HT1080 (cell line): ENCODE data around the gene PTF1A. TPM values are rescaled to one million over a fixed set of nuclear protein-coding genes. Genes with fewer than 3 reads are reported as not detected.
A peak's percentile ranks its signal among the peaks of the same experiment; 100 is the strongest.

Source experiments
- DNase-seq: peaks from one replicate; pipeline ENCODE4 v3.0.0-alpha.2; 2015; ENCODE audit warnings: low read depth
- polyA plus RNA-seq, 2 experiments: library from polyadenylated mRNA; depleted of rRNA; stranded (reverse); fragments of >200 nt; gene quantifications; 2 replicates each; pipeline ENCODE4 v1.2.3, GENCODE V29; 2015
- total RNA-seq: library from RNA; depleted of rRNA; stranded (reverse); fragments of >200 nt; shearing (Covaris generic); gene quantifications from 2 replicates; pipeline ENCODE4 v1.2.3, GENCODE V29; 2014; rRNA removed

Gene PTF1A, protein sequence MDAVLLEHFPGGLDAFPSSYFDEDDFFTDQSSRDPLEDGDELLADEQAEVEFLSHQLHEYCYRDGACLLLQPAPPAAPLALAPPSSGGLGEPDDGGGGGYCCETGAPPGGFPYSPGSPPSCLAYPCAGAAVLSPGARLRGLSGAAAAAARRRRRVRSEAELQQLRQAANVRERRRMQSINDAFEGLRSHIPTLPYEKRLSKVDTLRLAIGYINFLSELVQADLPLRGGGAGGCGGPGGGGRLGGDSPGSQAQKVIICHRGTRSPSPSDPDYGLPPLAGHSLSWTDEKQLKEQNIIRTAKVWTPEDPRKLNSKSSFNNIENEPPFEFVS
- total RNA-seq = not detected in 2 replicates
- not detected in 2 replicates for polyA plus RNA-seq (2015; cell fraction: cytosol; rRNA removed)
- not detected in 2 replicates for polyA plus RNA-seq (2015; cell fraction: nucleus; rRNA removed)

GRCh38 chr10:23191764-23192711, at the start of gene PTF1A:
TSS of gene PTF1A (plus strand) at chr10:23192312. CDS start at chr10:23192531, 219 bp downstream.
- no peak for DNase-seq

GRCh38 chr10:23146258-23146657, 45.9 kb upstream of the PTF1A start:
- DNase-seq = no peak

DNA sequence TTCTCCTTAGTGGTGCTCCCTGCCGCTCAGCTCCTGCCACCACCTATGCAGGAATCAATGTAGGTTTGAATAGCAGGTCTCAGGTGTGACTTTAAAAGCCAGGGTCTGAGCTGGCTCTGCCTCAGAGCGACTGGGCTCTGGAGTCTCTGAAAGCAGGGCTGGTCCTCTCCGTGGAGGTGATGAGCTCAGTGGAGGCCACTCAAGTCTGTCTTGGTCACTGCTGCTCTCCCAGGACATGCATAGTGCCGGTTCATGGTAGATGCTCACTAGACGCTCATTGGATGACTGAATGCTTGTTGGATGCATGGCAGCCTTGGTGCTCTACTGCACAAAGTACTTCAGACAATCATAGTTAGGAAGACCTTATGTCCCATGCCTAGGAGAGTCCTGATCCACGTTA, 45.1 kb upstream of the PTF1A start:
- no peak for DNase-seq

- DNase-seq = no peak
These were observed 43.9 kb upstream of the PTF1A start for GRCh38 chr10:23148214-23148613.

GRCh38 chr10:23150091-23150490, 42.0 kb upstream of the PTF1A start:
- no peak for DNase-seq

GRCh38 chr10:23150610-23151009, 41.5 kb upstream of the PTF1A start:
- DNase-seq = no peak

- DNase-seq = no peak
These were observed 41.0 kb upstream of the PTF1A start for GRCh38 chr10:23151071-23151470.

DNA sequence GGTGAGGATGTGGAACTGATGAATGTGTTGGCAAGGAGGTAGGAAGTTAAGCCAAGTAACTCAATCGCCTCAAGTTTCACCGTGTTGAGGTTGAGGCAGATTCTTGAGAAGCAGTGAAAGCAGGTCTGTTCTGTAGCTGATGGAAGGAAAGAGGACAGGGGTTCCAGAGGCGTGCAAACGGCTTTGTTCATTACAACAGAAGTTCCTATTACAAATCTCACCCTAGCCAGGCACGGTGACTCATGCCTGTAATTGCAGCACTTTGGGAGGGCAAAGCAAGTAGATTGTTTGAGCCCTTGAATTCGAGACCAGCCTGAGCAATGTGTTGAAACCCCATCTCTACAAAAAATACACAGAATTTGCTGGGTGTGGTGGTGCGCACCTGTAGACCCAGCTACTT, 36.9 kb upstream of the PTF1A start:
- DNase-seq = peak; percentile 48

- no peak for DNase-seq
These were observed 35.5 kb upstream of the PTF1A start for GRCh38 chr10:23156447-23157150.

DNA sequence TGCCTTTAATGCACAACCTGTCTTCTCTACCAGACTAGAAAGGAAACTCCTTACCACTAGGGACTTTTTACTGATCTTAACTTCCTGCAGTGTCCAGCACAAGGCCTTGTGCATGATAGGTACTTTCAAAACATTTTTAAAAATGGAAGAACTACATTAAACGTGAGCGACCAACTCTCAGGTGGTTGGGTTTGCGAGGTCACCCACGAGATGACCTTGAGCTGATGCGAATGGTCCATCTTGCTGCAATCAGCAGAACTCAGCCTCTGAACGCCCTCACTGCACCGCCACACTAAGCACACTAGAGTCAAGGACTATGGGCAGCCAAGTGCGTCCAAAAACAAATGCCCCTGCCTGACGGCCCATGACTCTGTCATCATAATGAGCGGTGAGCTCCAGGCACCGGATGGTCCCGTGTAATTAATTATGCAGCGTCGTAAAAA, 34.9 kb upstream of the PTF1A start:
- DNase-seq = no peak

DNA sequence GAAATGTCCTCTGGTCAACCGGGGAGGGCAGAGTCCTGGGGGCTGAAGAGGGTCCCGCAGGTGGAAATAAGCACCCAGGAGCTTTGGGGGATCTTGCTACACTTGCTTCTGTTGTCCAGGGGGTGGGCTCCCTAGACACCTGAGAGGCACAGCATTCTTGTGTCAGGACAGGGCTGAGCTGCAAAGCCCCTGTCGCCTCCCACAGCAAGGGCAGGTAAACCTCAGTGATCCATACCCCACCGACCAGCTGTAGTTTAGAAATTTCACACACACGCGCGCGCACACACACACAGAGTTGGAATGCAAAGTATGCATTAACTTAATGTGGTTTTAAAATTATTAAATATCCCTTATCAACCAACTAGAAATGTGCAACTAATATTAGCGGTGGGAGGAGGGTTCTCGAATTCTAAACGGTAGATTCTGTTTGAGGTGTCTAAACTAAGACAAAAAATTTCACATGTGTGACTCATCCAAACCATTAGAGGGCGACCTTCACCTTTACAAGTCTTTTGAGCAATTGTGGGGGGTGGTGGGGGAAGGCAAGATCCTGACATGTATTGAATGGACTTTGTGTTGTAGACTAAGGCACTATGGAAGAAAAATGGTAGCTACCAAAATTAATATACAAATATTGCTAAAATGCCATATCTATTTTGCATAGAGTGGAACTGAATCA, 34.3 kb upstream of the PTF1A start:
- DNase-seq = peak; percentile 31

- DNase-seq = peak; percentile 47
These were observed 33.7 kb upstream of the PTF1A start for GRCh38 chr10:23158370-23158769.

GRCh38 chr10:23171232-23171876, 20.8 kb upstream of the PTF1A start:
- DNase-seq = no peak

DNA sequence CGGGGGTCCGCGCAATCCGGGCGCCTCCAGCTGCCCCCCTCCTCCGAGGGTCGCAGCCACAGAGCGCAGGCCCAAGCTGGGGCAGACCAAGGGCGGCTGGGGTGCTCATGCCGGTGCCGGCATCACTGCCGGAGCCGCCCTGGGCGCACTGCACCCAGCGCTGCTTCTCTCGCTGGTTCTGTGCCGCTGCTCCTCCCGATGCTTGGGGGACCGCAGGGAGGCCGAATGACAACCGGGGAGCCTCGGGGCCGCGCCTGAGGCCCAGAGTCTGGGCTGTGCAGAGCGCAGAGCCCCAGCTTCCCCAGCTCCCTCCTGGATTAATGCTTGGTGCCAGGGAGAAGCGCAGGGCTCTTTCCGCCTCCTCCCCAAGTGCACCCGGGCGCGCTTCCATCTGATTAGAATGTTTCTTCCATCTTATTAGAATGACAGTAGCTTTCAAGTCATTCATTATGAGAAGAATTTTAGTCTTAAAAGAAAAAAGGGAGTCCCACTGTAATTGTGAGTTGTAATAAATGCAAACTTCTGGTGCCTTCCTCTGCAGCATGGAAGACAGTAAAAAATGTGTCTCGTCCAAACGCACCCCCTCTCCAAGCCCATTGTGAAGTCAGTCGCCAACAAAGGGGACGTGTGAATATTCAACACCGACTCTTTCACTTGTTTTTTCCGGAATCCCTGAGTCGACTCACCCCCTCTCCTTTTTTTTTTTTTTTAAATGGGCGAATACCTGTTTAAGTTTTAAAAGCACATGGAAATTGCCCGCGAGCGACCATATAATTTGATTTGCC, 19.5 kb upstream of the PTF1A start:
- no peak for DNase-seq

DNA sequence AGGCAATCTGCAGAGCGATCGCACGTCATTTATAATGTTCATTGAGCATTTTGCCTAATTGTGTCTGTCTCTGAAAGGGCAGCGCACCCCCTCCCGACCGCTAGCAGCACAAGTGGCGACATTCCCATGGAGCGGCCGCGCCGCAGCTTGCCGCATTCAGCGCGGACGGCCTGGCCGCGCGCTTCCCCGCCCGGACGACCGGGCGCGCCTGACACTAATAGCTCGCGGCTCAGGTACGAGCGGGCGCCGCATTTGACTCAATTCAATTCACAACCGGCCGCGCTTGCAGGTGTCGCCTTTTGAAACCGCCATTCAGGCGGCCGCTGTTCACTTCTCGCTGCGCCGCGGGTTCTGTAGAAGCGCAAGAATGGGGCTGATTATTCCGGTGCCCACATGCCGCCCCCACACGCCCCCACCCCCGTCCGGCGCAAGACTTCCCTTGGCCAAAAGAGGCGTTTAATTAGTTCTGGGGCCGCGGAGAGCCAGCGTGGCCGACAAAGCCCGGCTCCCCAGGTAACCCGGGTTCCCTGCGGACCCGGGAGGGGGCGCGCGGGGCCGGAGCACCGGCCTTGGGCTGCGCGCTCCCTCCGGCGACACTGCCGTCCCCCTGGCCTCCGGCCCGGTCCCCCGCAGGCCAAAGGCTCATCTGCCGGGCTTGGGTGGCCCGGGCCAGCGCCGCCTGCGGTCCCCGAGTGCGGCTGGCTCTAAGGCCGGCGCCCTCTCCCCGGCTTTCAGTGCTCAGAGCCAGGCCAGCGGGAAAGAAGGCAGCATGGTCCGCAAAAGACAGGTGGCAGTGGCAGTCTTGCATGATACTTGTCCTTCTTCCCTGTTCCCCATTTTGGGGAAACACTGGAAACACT, 18.7 kb upstream of the PTF1A start:
- no peak for DNase-seq

DNA sequence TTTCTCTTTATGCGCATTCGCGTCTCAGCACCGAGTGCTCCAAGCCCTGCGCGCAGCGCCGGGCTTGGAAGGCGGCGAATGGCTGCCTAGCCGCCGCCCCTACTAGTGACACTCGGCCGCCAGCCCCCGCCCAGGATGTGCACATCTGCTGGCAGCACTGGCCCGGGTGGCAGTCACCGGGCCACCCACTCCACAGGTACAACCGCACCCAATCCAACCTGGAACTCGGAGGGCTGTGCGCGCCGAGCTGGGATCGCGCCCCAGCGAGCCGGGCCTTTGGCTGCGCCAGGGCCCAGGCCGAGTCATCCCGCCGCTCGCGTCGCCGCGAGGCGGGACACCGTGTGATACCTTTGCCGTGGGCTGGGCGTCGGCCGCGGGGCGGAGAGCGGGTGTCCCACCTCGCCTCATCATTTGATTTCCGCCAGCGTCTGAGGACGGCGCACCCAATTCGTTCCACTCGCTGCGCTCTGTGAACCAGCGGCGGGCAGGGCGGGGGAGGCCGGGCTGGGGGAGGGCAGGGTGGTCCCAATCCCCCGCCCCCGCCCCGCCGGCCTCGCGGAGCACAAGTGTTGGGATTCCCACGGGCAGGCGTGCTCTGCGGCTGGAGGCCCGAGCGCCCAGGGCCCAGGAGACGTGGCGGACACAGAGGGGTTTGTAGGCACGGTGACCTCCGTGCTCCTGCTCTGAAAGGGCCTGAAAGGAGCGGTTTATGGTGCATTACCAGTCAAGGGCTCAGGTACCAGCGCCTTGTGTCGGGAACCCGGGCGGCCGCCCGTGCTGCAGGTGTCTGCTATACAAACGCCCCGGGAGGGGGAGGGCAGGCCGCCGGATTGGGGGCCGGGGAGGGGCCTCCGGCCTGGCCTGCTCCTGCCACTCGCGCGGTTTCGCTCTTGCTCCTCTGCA, 17.8 kb upstream of the PTF1A start:
- no peak for DNase-seq

GRCh38 chr10:23174977-23175512, 17.1 kb upstream of the PTF1A start:
- no peak for DNase-seq
